B cell (primary cell): ENCODE data around the gene SLC30A3. TPM values are rescaled to one million over a fixed set of nuclear protein-coding genes. Genes with fewer than 3 reads are reported as not detected.

Source experiments
- ATAC-seq: fragments of 200-7000 bp; cut with Tn5 transposase; one replicate; pipeline ENCODE4 v1.10.0; 2021; ENCODE audit warnings: low read depth, mild to moderate bottlenecking, moderate number of reproducible peaks, moderate library complexity
- CTCF ChIA-PET: fragments of 350-600 bp; sonication (Branson Sonifier 250); formaldehyde crosslinking; loops from one replicate; lab custom pipeline; 2021; ENCODE audit warnings: antibody characterized with exemption, inconsistent platforms; lab: Charles Lee
- POLR2A ChIA-PET: fragments of 350-600 bp; sonication (Branson Sonifier 250); formaldehyde crosslinking; loops from one replicate; lab custom pipeline; 2021; ENCODE audit warnings: antibody characterized with exemption; lab: Charles Lee
- DNase-seq: peaks from one replicate; pipeline ENCODE4 v3.0.0; 2013
- H2AFZ ChIP-seq: 2 replicates; pipeline ENCODE4 v1.6.1; 2012; ENCODE audit warnings: mild to moderate bottlenecking, low read depth, low read length; ENCODE audit not compliant: insufficient read depth, poor library complexity, severe bottlenecking
- H3K27ac ChIP-seq, 2 donors: 1 replicate in 1 of 2; 2 replicates in 1 of 2; pipeline ENCODE4 v1.5.1; 2012 to 2013; ENCODE audit warnings: low read length in 2 of 2, mild to moderate bottlenecking in 2 of 2, moderate library complexity in 1 of 2
- H3K27me3 ChIP-seq, 4 experiments: fragments of 200-600 bp in 1 of 4; sonication (generic) in 1 of 4; replicated peaks in 1 of 4; 1 replicate in 2 of 4; 2 replicates in 2 of 4; pipeline versions ENCODE4 v1.6.1 to v1.7.0; 2013 to 2016; ENCODE audit warnings: low read length in 3 of 4, mild to moderate bottlenecking in 2 of 4, mixed read lengths in 1 of 4, moderate library complexity in 1 of 4; ENCODE audit not compliant: insufficient read depth in 4 of 4, control insufficient read depth in 3 of 4; ENCODE audit errors: control extremely low read depth in 1 of 4
- H3K36me3 ChIP-seq, 2 experiments: replicated peaks in 1 of 2; 1 replicate in 1 of 2; 2 replicates in 1 of 2; pipeline versions ENCODE4 v1.6.1 to v1.7.1; 2013; ENCODE audit warnings: low read length in 1 of 2; ENCODE audit not compliant: insufficient read depth in 2 of 2, control insufficient read depth in 1 of 2; ENCODE audit errors: control extremely low read depth in 1 of 2, extremely low read depth in 1 of 2
- H3K4me1 ChIP-seq, 2 donors: fragments of 200-600 bp in 1 of 2; sonication (generic) in 1 of 2; 1 replicate in 1 of 2; 2 replicates in 1 of 2; pipeline versions ENCODE4 v1.5.1 to v1.6.1; 2013 to 2017; ENCODE audit warnings: low read length in 2 of 2; ENCODE audit not compliant: control insufficient read depth in 2 of 2, insufficient read depth in 2 of 2
- H3K4me2 ChIP-seq: replicated peaks from 2 replicates; pipeline ENCODE3; 2012; ENCODE audit warnings: mild to moderate bottlenecking, low read depth, low read length; ENCODE audit not compliant: poor library complexity, severe bottlenecking
- H3K4me3 ChIP-seq, 5 experiments: fragments of 200-600 bp in 1 of 5; sonication (generic) in 1 of 5; 1 replicate in 3 of 5; 2 replicates in 2 of 5; pipeline versions ENCODE4 v1.5.1 to v1.7.0; 2011 to 2016; ENCODE audit warnings: low read length in 4 of 5, mild to moderate bottlenecking in 4 of 5, low read depth in 2 of 5, control low read depth in 1 of 5, moderate library complexity in 1 of 5; ENCODE audit not compliant: insufficient read depth in 1 of 5; ENCODE audit errors: control extremely low read depth in 1 of 5, extremely low read depth in 1 of 5
- H3K79me2 ChIP-seq: fragments of 200-600 bp; sonication (generic); one replicate; pipeline ENCODE4 v1.6.0; 2016; ENCODE audit warnings: low read length; ENCODE audit not compliant: control insufficient read depth, insufficient read depth
- H3K9ac ChIP-seq: fragments of 200-600 bp; sonication (generic); 2 replicates; pipeline ENCODE4 v1.6.1; 2017; ENCODE audit warnings: mild to moderate bottlenecking, low read length, moderate library complexity
- H3K9me3 ChIP-seq, 3 donors: one replicate each; pipeline versions ENCODE4 v1.6.1 to v1.7.1; 2013; ENCODE audit warnings: low read length in 2 of 3; ENCODE audit not compliant: control insufficient read depth in 2 of 3, insufficient read depth in 1 of 3; ENCODE audit errors: control extremely low read depth in 1 of 3
- H4K20me1 ChIP-seq: 2 replicates; pipeline ENCODE4 v1.6.0; 2012; ENCODE audit warnings: mild to moderate bottlenecking, low read length; ENCODE audit not compliant: insufficient read depth, control insufficient read depth, poor library complexity, severe bottlenecking
- H3K27ac Mint-ChIP-seq: one replicate; pipeline ENCODE4 v1.8.0; 2021; ENCODE audit warnings: mixed read lengths
- H3K27me3 Mint-ChIP-seq: one replicate; pipeline ENCODE4 v1.8.0; 2021; ENCODE audit warnings: mixed read lengths
- H3K4me1 Mint-ChIP-seq: one replicate; pipeline ENCODE4 v1.8.0; 2021; ENCODE audit warnings: mixed read lengths
- H3K4me3 Mint-ChIP-seq: one replicate; pipeline ENCODE4 v1.8.0; 2021; ENCODE audit warnings: mixed read lengths
- H3K9me3 Mint-ChIP-seq: one replicate; pipeline ENCODE4 v1.8.0; 2022; ENCODE audit warnings: mixed read lengths; ENCODE audit not compliant: insufficient read depth
- CTCF ChIP-seq: fragments of 200-600 bp; IDR thresholded peaks from one replicate; pipeline ENCODE4 v1.8.0; 2022; ENCODE audit warnings: antibody characterized with exemption, mild to moderate bottlenecking
- EZH2 ChIP-seq: IDR thresholded peaks from 2 replicates; pipeline ENCODE4 v1.6.1; 2012; ENCODE audit warnings: borderline replicate concordance, low read depth, mild to moderate bottlenecking, moderate library complexity, low read length; ENCODE audit not compliant: insufficient read depth, poor library complexity, severe bottlenecking
- WGBS: methylation state at CpG from one replicate; pipeline ENCODE4 v1.1.5; 2013; ENCODE audit warnings: missing lambda C conversion rate; ENCODE audit not compliant: insufficient coverage; 5-methylcytosine and 5-hydroxymethylcytosine counted together
- intact Hi-C: fragments of 100-400 bp; cut with micrococcal nuclease; formaldehyde crosslinking; loops from one replicate; pipeline ENCODE4 v1.10.0; 2022
- polyA minus RNA-seq: library from RNA; depleted of rRNA, polyadenylated mRNA; stranded (reverse); fragments of >200 nt; gene quantifications from 2 replicates; pipeline ENCODE4 v1.2.3, GENCODE V29; 2012
- polyA plus RNA-seq: library from polyadenylated mRNA; depleted of rRNA; stranded (reverse); fragments of >200 nt; gene quantifications from 2 replicates; pipeline ENCODE4 v1.2.3, GENCODE V29; 2012
- total RNA-seq, 2 donors: library from RNA; stranded (reverse); fragments of 120-200 nt in 1 of 2; gene quantifications; 1 replicate in 1 of 2; 2 replicates in 1 of 2; pipeline versions ENCODE4 v1.2.3 to v1.2.4, GENCODE V29; 2013 to 2022

SLC30A3 gene, protein sequence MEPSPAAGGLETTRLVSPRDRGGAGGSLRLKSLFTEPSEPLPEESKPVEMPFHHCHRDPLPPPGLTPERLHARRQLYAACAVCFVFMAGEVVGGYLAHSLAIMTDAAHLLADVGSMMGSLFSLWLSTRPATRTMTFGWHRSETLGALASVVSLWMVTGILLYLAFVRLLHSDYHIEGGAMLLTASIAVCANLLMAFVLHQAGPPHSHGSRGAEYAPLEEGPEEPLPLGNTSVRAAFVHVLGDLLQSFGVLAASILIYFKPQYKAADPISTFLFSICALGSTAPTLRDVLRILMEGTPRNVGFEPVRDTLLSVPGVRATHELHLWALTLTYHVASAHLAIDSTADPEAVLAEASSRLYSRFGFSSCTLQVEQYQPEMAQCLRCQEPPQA
- total RNA-seq, result not detected in 2 replicates
- not detected for total RNA-seq (2013)
- polyA plus RNA-seq, result 0.07 and 0.09 TPM in 2 replicates
- 0.14 TPM in 1 of 2 replicates, not detected in the other for polyA minus RNA-seq

- Histone ChIP-seq H3K4me2 (peak within 1 kb of the TSS; percentile 99), H3K79me2 (no peaks in the 10 kb centered on the region), H3K9me3 (peaks cover 0 to 8% (median 0%) of the 10 kb centered on the region in 3 donors), H2AFZ (peak within 1 kb of the TSS; percentile 91), H3K4me1 (peaks cover 35 to 38% of the 10 kb centered on the region in 2 donors), H3K27me3 (peaks cover 0 to 88% (median 35%) of the 10 kb centered on the region in 4 experiments), H3K27ac (no peak within 1 kb of the TSS), H4K20me1 (no peaks in the 10 kb centered on the region), H3K9ac (peak within 1 kb of the TSS; percentile 74), H3K36me3 (no peaks in the 10 kb centered on the region), H3K4me3 (peak within 1 kb of the TSS in 4 of 5 experiments; percentile 47 to 68 (median 64))
- Mint-ChIP-seq H3K27me3 (peaks cover 54% of the 10 kb centered on the region), H3K4me3 (peak within 1 kb of the TSS; percentile 94), H3K27ac (peak within 1 kb of the TSS; percentile 68), H3K9me3 (no peaks in the 10 kb centered on the region), H3K4me1 (peaks cover 35% of the 10 kb centered on the region)
- under 1% methylated on average over 96 of the region's 96 CpGs for WGBS
- ChIA-PET POLR2A (no interaction called here), CTCF (interaction anchor here (0.5 to 6.0 kb wide), 6 partner anchors 17 to 419 kb away, joined by 3 to 50 read pairs (median 3); no protein-coding TSS in a partner anchor)
- peak; percentile 73 for ATAC-seq
- intact Hi-C loops, result loop anchor here (1.0 to 5.0 kb wide), 3 partner anchors 40 to 50 kb away; partner anchors contain the start of genes ATRAID, CAD and SLC5A6
- TF ChIP-seq CTCF, result no peak
- TF ChIP-seq EZH2, result peak; percentile 24
- DNase-seq, result peak; percentile 76
Observed at GRCh38 chr2:27262379-27263286, at the start of gene SLC30A3. Gene SLC30A3, minus strand, starts transcription at chr2:27263047. Its CDS starts 141 bp downstream, at chr2:27262906.
